ENCODE data around the gene ATP2A3.

The ATP2A3 gene

GRCh38 chr17:3900646-3901045, 63.6 kb downstream of the ATP2A3 start:
- no peak for TF ChIP-seq POLR2AphosphoS5 (IDR thresholded peaks at IDR 0.05; ENCODE audit: low read depth)
- no peak for TF ChIP-seq REST (IDR thresholded peaks at IDR 0.05; ENCODE audit: insufficient replicate concordance, low read depth)
- TF ChIP-seq, protein P1, sequence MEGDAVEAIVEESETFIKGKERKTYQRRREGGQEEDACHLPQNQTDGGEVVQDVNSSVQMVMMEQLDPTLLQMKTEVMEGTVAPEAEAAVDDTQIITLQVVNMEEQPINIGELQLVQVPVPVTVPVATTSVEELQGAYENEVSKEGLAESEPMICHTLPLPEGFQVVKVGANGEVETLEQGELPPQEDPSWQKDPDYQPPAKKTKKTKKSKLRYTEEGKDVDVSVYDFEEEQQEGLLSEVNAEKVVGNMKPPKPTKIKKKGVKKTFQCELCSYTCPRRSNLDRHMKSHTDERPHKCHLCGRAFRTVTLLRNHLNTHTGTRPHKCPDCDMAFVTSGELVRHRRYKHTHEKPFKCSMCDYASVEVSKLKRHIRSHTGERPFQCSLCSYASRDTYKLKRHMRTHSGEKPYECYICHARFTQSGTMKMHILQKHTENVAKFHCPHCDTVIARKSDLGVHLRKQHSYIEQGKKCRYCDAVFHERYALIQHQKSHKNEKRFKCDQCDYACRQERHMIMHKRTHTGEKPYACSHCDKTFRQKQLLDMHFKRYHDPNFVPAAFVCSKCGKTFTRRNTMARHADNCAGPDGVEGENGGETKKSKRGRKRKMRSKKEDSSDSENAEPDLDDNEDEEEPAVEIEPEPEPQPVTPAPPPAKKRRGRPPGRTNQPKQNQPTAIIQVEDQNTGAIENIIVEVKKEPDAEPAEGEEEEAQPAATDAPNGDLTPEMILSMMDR (IDR thresholded peaks at IDR 0.05; ENCODE audit: insufficient read depth, low read length), result no peak
- no peak for TF ChIP-seq GABPA (IDR thresholded peaks at IDR 0.05; ENCODE audit: low read depth)
- TF ChIP-seq SPI1 (IDR thresholded peaks at IDR 0.05; ENCODE audit: borderline replicate concordance, low read depth), result no peak
- no peak for DNase-seq (ENCODE audit: low read depth in 1 of 2, low spot score in 1 of 2)
- Histone ChIP-seq H3K4me3 (replicated peaks; ENCODE audit: insufficient read depth, low read length) (no peak overlapping the region), H3K27me3 (ENCODE audit: insufficient read depth, poor library complexity, severe bottlenecking) (no peaks in the 10 kb centered on the region), H3K27ac (replicated peaks) (no peak overlapping the region)

DNA sequence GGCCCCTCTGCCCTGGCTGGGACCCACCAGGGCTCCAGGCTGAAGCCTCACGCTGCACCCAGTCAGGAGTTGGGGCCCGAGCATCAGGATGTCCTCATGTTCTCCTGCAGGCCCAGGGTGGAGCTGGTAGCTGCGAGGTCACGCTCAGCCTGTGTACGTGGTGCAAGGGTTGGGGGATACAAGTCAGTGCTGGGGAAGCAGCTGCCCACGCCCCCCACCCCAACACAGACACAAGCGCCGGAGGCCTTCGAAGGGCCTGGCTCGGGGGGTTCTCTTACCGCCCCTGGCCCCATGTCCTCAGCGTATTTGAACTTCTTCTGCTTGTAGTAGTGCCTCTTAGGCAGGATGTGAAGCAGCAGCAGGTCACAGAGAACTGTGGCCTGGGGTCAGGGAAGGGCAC, 66.5 kb downstream of the ATP2A3 start:
- TF ChIP-seq REST (IDR thresholded peaks at IDR 0.05; ENCODE audit: insufficient replicate concordance, low read depth), result no peak
- TF ChIP-seq POLR2AphosphoS5 (IDR thresholded peaks at IDR 0.05; ENCODE audit: low read depth), result no peak
- TF ChIP-seq, protein P1 (IDR thresholded peaks at IDR 0.05; ENCODE audit: insufficient read depth, low read length), result no peak
- TF ChIP-seq SPI1 (IDR thresholded peaks at IDR 0.05; ENCODE audit: borderline replicate concordance, low read depth), result no peak
- no peak for TF ChIP-seq GABPA (IDR thresholded peaks at IDR 0.05; ENCODE audit: low read depth)
- no peak overlapping the region for H3K27ac ChIP-seq (replicated peaks)
- no peak overlapping the region for H3K4me3 ChIP-seq (replicated peaks; ENCODE audit: insufficient read depth, low read length)
- no peaks in the 10 kb centered on the region for H3K27me3 ChIP-seq (ENCODE audit: insufficient read depth, poor library complexity, severe bottlenecking)
- DNase-seq (ENCODE audit: low read depth in 1 of 2, low spot score in 1 of 2), result no peak

DNA sequence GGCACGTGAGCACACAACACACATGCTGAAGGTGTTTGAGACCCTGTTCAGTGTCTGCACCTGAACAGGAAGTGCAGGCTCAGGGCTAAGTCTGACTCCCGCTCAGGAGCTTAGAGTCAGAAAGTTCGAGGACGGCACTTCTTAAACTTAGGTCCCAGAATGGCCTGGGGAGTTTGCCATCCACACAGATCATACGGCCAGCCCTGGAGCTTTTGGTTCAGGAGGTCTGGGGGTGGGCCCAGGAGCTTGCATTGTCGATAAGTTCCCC, 67.3 kb downstream of the ATP2A3 start:
- DNase-seq (ENCODE audit: low read depth in 1 of 2, low spot score in 1 of 2), result no peak
- no peak for TF ChIP-seq SPI1 (IDR thresholded peaks at IDR 0.05; ENCODE audit: borderline replicate concordance, low read depth)
- TF ChIP-seq, protein P1 (IDR thresholded peaks at IDR 0.05; ENCODE audit: insufficient read depth, low read length), result no peak
- no peak for TF ChIP-seq POLR2AphosphoS5 (IDR thresholded peaks at IDR 0.05; ENCODE audit: low read depth)
- TF ChIP-seq REST (IDR thresholded peaks at IDR 0.05; ENCODE audit: insufficient replicate concordance, low read depth), result no peak
- no peak for TF ChIP-seq GABPA (IDR thresholded peaks at IDR 0.05; ENCODE audit: low read depth)
- H3K27me3 ChIP-seq (ENCODE audit: insufficient read depth, poor library complexity, severe bottlenecking), result no peaks in the 10 kb centered on the region
- H3K27ac ChIP-seq (replicated peaks), result no peak overlapping the region
- no peak overlapping the region for H3K4me3 ChIP-seq (replicated peaks; ENCODE audit: insufficient read depth, low read length)

All from HL-60 (cell line).